Measurements from ENCODE around the gene TCF12.

TCF12 gene

GRCh38 chr15:57185507-57186074 lies 267.1 kb downstream of the TCF12 start:
- Histone ChIP-seq H3K4me3 (ENCODE audit: low read depth, low read length) (no peak overlapping the region), H3K36me3 (no peaks in the 10 kb centered on the region; the same call in 1 of the 2 replicates), H3K9me3 (peaks cover 2% of the 10 kb centered on the region; the same call in 1 of the 2 replicates), H3K27me3 (no peaks in the 10 kb centered on the region), H3K4me1 (peaks cover 6% of the 10 kb centered on the region)
- TF ChIP-seq CTCF (IDR thresholded peaks at IDR 0.05; ENCODE audit: low read depth, low read length): no peak
- no peak for DNase-seq

GRCh38 chr15:57189466-57189865 lies 271.0 kb downstream of the TCF12 start:
- H3K4me1 ChIP-seq: no peaks in the 10 kb centered on the region; the same call in 1 of the 2 replicates
- no peak for DNase-seq
- H3K9me3 ChIP-seq: peaks cover 2% of the 10 kb centered on the region; the same call in 1 of the 2 replicates
- peaks cover 15% of the 10 kb centered on the region for H3K36me3 ChIP-seq
- H3K27me3 ChIP-seq: no peaks in the 10 kb centered on the region
- TF ChIP-seq CTCF (IDR thresholded peaks at IDR 0.05; ENCODE audit: low read depth, low read length): no peak
- no peak overlapping the region for H3K4me3 ChIP-seq (ENCODE audit: low read depth, low read length)

- no peaks in the 10 kb centered on the region; the same call in 1 of the 2 replicates for H3K4me1 ChIP-seq
- H3K9me3 ChIP-seq: peaks cover 2% of the 10 kb centered on the region; the same call in 1 of the 2 replicates
- H3K27me3 ChIP-seq: no peaks in the 10 kb centered on the region
- no peak for TF ChIP-seq CTCF (IDR thresholded peaks at IDR 0.05; ENCODE audit: low read depth, low read length)
- H3K4me3 ChIP-seq (ENCODE audit: low read depth, low read length): no peak overlapping the region
- peaks cover 15% of the 10 kb centered on the region for H3K36me3 ChIP-seq
- no peak for DNase-seq
Observed at GRCh38 chr15:57190208-57190607, 271.8 kb downstream of the TCF12 start.

GRCh38 chr15:57193161-57193560 lies 274.7 kb downstream of the TCF12 start:
- Histone ChIP-seq H3K4me1 (peaks cover 6% of the 10 kb centered on the region), H3K36me3 (peaks cover 18% of the 10 kb centered on the region), H3K4me3 (ENCODE audit: low read depth, low read length) (no peak overlapping the region), H3K9me3 (no peaks in the 10 kb centered on the region), H3K27me3 (no peaks in the 10 kb centered on the region)
- TF ChIP-seq CTCF (IDR thresholded peaks at IDR 0.05; ENCODE audit: low read depth, low read length): no peak
- no peak for DNase-seq

- Histone ChIP-seq H3K4me3 (ENCODE audit: low read depth, low read length) (no peak overlapping the region), H3K4me1 (peaks cover 14% of the 10 kb centered on the region), H3K36me3 (peaks cover 18% of the 10 kb centered on the region), H3K9me3 (no peaks in the 10 kb centered on the region), H3K27me3 (no peaks in the 10 kb centered on the region)
- TF ChIP-seq CTCF (IDR thresholded peaks at IDR 0.05; ENCODE audit: low read depth, low read length): no peak
- no peak for DNase-seq
Observed at GRCh38 chr15:57195326-57195725, 276.9 kb downstream of the TCF12 start.

- peaks cover 22% of the 10 kb centered on the region for H3K4me1 ChIP-seq
- H3K27me3 ChIP-seq: no peaks in the 10 kb centered on the region
- peaks cover 18% of the 10 kb centered on the region for H3K36me3 ChIP-seq
Observed at GRCh38 chr15:57196865-57197264, 278.4 kb downstream of the TCF12 start.

More at GRCh38 chr15:57196865-57197264, 278.4 kb downstream of the TCF12 start:
- DNase-seq: no peak
- no peaks in the 10 kb centered on the region for H3K9me3 ChIP-seq
- H3K4me3 ChIP-seq (ENCODE audit: low read depth, low read length): no peak overlapping the region
- TF ChIP-seq CTCF (IDR thresholded peaks at IDR 0.05; ENCODE audit: low read depth, low read length): no peak
